C4-2B (cell line): Measurements from ENCODE around the gene SACS.

Source experiments
- H3K27ac ChIP-seq: fragments of 450-650 bp; 2 replicates; pipeline ENCODE4 v1.5.1; 2017
- CTCF ChIP-seq: fragments of 450-650 bp; conservative IDR thresholded peaks from 2 replicates; pipeline ENCODE4 v1.5.1; 2017; ENCODE audit warnings: mild to moderate bottlenecking
- ZFX ChIP-seq: fragments of 450-650 bp; IDR thresholded peaks from 2 replicates; pipeline ENCODE4 v1.6.1; 2017

Gene SACS

DNA sequence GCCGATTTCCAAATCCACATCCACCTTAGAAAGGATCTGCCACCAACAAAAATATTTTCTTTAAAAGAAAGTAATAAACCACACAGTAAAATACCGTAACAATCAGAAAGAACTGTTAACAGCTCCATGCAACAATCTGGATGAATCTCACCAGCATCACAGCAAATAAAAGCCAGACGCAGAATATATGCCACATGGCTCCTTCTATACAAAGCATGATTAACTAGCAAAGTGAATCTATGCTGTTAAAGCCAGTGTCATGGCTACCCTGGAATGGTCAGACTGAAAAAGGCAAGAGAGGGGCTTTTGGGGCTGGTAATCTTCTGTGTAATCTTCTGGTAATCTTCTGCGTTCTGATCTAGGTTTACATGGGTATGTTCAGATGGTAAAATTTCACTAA lies 81.3 kb downstream of the SACS start:
- TF ChIP-seq ZFX: no peak
- TF ChIP-seq CTCF: no peak
- H3K27ac ChIP-seq: no peak overlapping the region

GRCh38 chr13:23350009-23350408 lies 83.5 kb downstream of the SACS start:
- no peak overlapping the region for H3K27ac ChIP-seq
- no peak for TF ChIP-seq ZFX
- no peak for TF ChIP-seq CTCF

DNA sequence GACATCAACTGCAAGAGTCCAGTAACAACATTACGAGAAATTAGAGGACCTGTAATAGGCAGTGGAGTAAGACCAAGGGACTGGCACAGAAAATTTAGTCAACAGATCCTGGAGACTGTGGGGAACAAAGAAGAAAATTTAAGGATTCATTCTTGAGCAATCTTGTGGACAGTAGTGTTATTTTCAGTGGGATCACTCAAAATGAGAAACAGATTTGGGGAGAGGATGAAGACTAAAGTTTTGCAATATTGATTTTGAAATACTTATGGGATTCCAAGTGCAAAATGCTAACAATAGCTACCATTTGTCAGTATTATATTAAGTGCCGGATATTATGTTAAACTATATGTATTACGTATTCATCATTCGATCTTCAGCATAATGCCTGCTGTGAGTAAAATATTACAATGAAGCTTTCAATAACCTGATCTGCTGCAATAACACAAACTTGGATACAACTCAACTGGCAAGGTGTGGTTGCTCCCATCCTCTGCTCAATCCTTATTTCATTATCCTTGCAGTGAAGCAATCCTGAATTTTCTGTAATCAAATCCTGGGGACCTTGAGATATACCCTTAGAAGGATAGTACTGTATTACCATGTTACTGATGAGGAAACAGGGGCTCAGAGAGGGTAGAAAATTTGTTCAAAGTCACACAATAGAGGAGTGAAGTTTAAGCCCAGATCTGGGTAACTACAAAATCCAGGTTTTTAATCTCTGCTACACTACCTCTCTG lies 84.2 kb downstream of the SACS start:
- no peak overlapping the region for H3K27ac ChIP-seq
- TF ChIP-seq ZFX (no peak), CTCF (peak; percentile 33)

DNA sequence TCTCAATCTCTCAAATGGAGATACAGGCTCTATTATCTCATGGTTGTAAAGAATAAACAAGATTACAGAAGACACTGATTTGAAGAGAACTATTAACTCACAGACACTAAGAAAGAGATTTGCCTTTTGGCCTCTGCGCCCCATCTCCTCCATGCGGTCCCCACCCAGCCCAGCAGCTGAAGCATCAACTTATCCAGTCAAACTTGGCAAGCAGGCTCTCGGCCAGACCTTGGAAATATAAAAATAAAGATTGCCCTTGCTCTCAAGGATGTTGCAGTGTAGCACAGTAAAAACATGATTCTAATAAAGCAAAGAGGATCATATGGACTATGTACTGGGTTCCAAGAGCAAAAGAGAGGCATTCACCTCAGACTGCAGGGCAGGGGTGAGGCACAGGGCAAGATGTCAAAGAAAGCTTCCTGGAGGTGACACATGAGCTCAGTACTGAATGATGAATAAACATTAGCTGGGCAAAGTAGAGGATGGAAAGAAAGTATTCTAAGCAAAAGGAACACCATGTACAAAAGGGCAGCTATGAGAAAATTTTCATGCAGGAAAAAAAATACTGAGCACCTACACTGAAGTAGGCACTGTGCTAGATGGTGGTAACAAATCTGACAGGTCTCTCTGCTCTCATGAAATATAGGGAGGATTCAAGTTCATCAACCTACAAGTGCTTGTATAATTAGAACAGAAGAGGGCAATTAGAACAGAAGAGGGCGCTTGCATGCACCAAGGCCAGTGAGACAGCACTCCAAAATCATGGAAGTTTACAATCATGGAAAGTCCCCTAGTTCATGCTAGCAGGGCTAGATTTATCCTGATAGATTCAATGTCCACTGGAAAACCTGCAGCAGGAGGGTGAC lies 85.0 kb downstream of the SACS start:
- H3K27ac ChIP-seq: no peak overlapping the region
- TF ChIP-seq ZFX: no peak
- TF ChIP-seq CTCF: peak; percentile 50

DNA sequence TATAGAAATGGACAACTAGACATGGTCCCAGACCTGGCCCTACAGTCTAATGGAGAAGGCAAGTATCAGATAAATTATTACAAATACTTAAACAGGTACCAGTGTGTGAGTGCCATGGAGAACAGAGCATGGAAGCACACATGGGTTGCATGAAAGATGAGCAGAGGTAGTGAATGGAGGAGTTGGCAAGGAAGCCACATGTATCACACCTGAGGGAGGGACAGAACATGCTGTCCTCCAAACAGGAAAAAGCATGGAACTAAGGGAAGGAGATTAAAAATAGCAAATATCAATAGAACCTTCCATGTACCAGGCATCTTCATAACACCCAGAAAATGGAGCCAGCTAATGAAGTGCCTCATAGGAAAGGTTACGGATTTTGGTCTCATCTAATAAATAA lies 85.9 kb downstream of the SACS start:
- no peak for TF ChIP-seq ZFX
- TF ChIP-seq CTCF: no peak
- H3K27ac ChIP-seq: no peak overlapping the region

DNA sequence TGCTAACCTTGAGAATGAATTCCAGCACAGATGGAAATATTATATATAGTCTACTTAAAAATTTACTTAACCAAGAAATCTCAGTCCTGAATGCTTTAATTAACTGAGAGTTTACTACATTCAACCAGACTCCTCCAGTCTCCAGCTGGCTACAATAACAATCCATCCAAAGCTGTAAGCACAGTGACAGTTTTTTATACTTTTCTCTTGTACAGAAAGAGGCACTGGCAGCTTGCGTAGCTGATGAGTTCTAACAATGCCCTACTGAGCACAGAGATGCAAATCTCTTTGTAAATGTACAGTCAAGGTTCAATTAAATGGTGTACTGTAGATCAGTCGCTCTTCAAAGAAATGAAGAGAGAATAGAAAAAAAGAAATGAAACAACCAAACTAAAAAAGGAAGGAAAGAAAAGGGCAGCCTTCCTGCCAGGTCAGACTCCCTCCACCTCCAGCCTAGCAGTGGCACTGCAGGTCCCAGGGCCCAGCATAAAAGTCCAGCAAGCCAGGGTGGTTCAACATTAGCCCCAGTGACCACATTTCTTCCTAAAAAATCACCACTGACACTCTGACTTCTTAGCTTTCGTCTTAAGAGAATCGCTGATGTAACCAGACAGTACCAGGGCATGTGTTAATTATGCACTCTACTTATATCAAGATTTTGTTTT lies 88.4 kb downstream of the SACS start:
- no peak overlapping the region for H3K27ac ChIP-seq
- TF ChIP-seq ZFX (no peak), CTCF (no peak)

- H3K27ac ChIP-seq: no peak overlapping the region
- no peak for TF ChIP-seq CTCF
- no peak for TF ChIP-seq ZFX
Measured at GRCh38 chr13:23339225-23339624, 94.3 kb downstream of the SACS start.
